ENCODE data around the gene SPTLC3. TPM values are rescaled to one million over a fixed set of nuclear protein-coding genes. Genes with fewer than 3 reads are reported as not detected.

SPTLC3 gene
- total and polyA plus RNA-seq, 2 of the 13 experiments (the other 11 are each of a cell fraction or from before 2014, with no cell fraction given) = 20.5 to 95.6 TPM

DNA sequence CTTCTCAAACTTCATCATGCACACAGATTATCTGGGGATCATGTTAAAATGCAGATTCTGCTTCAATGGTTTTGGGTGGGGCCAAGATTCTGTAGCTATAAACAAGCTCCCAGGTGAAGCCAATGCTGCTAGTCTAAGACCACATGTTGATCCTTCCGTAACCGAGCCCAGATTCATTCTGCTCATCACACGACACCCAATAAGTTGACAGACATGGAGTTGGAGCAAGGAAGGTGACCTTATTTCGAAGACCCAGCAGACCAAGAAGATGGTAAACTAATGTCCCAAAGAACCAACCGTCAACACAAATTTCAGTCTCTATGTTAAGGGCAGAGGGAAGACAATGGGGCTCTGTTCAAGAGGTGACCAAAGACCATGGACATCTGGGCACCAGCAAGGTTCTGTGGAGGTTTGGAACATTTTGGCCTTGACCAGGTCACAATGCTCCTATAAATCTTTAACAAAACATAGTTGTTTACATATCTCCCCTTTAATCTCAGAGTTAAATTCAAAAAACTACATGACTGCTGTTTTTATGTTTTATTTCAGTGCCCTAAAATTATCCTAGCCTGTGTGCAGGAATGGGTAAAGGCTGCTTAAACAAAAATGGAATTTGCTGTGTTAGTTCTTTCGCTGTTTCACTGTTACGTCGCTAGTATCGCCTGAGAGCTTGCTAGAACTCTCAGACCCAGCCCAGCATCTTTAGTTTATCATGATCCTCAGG is 50.1 kb downstream of the SPTLC3 start (continued):
- TF ChIP-seq, protein P1, sequence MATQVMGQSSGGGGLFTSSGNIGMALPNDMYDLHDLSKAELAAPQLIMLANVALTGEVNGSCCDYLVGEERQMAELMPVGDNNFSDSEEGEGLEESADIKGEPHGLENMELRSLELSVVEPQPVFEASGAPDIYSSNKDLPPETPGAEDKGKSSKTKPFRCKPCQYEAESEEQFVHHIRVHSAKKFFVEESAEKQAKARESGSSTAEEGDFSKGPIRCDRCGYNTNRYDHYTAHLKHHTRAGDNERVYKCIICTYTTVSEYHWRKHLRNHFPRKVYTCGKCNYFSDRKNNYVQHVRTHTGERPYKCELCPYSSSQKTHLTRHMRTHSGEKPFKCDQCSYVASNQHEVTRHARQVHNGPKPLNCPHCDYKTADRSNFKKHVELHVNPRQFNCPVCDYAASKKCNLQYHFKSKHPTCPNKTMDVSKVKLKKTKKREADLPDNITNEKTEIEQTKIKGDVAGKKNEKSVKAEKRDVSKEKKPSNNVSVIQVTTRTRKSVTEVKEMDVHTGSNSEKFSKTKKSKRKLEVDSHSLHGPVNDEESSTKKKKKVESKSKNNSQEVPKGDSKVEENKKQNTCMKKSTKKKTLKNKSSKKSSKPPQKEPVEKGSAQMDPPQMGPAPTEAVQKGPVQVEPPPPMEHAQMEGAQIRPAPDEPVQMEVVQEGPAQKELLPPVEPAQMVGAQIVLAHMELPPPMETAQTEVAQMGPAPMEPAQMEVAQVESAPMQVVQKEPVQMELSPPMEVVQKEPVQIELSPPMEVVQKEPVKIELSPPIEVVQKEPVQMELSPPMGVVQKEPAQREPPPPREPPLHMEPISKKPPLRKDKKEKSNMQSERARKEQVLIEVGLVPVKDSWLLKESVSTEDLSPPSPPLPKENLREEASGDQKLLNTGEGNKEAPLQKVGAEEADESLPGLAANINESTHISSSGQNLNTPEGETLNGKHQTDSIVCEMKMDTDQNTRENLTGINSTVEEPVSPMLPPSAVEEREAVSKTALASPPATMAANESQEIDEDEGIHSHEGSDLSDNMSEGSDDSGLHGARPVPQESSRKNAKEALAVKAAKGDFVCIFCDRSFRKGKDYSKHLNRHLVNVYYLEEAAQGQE (IDR thresholded peaks at IDR 0.05; ENCODE audit: borderline replicate concordance in 1 of 2, low read depth in 1 of 2, low read length in 2 of 2) = 0 out of 4 replicates have a peak, but pooled peaks of 1 of the 2 experiments have one; percentile 43
- TF ChIP-seq HIVEP1 (CRISPR knock-in tag; IDR thresholded peaks at IDR 0.05) (no peak), NR1H2 (CRISPR knock-in tag; IDR thresholded peaks at IDR 0.05; ENCODE audit: borderline replicate concordance, low read depth) (no peak), MED13 (CRISPR knock-in tag; IDR thresholded peaks at IDR 0.05) (peak; percentile 94; the same call in 1 of the 2 replicates), NCOR1 (IDR thresholded peaks at IDR 0.05; ENCODE audit: borderline replicate concordance, low read length) (peak; percentile 94; the same call in 1 of the 2 replicates), ZSCAN22 (CRISPR knock-in tag; IDR thresholded peaks at IDR 0.05) (no peak), RERE (CRISPR knock-in tag; IDR thresholded peaks at IDR 0.05; ENCODE audit: low read depth) (peak; percentile 67; the same call in 1 of the 2 replicates), MLX (CRISPR knock-in tag; IDR thresholded peaks at IDR 0.05) (peak; percentile 63; the same call in 1 of the 2 replicates), PRMT3 (CRISPR knock-in tag; IDR thresholded peaks at IDR 0.05; ENCODE audit: borderline replicate concordance, low read depth) (no peak), MBD4 (IDR thresholded peaks at IDR 0.05; ENCODE audit: borderline replicate concordance, low read length) (peak; percentile 68; the same call in 1 of the 2 replicates), GRHL1 (CRISPR knock-in tag; conservative IDR thresholded peaks at IDR 0.05) (no peak), ZNF567 (CRISPR knock-in tag; IDR thresholded peaks at IDR 0.05; ENCODE audit: borderline replicate concordance) (0 out of 2 replicates have a peak, but pooled peaks have one; percentile 24), MED1 (CRISPR knock-in tag; IDR thresholded peaks at IDR 0.05) (peak; percentile 96), ZNF788 (CRISPR knock-in tag; IDR thresholded peaks at IDR 0.05; ENCODE audit: borderline replicate concordance) (peak; percentile 84; the same call in 1 of the 2 replicates), SP5 (CRISPR knock-in tag; IDR thresholded peaks at IDR 0.05; ENCODE audit: borderline replicate concordance, low read depth) (peak; percentile 18; the same call in 1 of the 2 replicates), ZNF776 (CRISPR knock-in tag; IDR thresholded peaks at IDR 0.05) (no peak), ZNF207 (IDR thresholded peaks at IDR 0.05; ENCODE audit: borderline replicate concordance) (no peak)
